T47D (cell line): Measurements from ENCODE around the gene HOXC6.
A peak's percentile ranks its signal among the peaks of the same experiment; 100 is the strongest.

Experiments
- DNase-seq, 2 experiments: peaks; one replicate each; pipeline versions ENCODE4 v3.0.0 to v3.0.0-alpha.2; 2011 to 2012; ENCODE audit warnings: low read depth in 1 of 2, low spot score in 1 of 2
- JUND ChIP-seq: IDR thresholded peaks from 2 replicates; pipeline ENCODE4 v1.6.1; 2012; ENCODE audit warnings: low read depth
- in situ Hi-C: cut with HindIII; loops from 2 replicates; pipeline ENCODE4 v1.10.0; 2016; ENCODE audit warnings: low sequenced_read_pairs, low pct_unique_long_range_greater_than_20kb

Gene HOXC6

GRCh38 chr12:54001283-54002187 is 26.7 kb upstream of the HOXC6 start:
- no peak for TF ChIP-seq JUND
- DNase-seq = no peak
- in situ Hi-C loops = loop anchor here (25.0 kb wide), 1 partner anchor 186 kb away; the partner anchor contains the start of gene SMUG1

DNA sequence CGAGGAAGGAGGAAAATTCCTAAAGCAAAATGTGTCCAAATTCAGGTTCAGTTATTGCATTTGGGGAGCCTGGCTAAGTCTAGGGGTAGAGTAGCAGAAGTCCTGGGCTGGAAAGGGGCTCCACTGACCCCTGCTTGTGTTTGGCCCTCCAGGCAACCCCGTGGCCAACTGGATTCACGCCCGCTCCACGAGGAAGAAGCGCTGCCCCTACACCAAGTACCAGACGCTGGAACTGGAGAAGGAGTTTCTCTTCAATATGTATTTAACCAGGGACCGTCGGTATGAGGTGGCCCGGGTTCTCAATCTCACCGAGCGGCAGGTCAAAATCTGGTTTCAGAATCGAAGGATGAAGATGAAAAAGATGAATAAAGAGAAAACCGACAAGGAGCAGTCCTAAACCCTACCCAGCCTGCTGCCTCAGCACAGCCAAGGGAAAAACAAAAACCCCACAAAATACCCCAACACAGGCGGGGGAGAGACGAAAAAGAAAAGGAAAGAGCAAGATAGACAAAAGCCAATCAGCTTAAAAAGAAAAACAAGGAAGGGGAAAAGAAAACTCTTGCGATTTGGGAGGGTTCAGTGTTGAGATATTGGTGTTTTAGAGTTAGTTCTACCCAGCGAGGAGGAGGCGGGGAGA is 25.8 kb upstream of the HOXC6 start:
- no peak for DNase-seq
- no peak for TF ChIP-seq JUND
- in situ Hi-C loops = loop anchor here (25.0 kb wide), 1 partner anchor 185 kb away; the partner anchor contains the start of gene SMUG1

DNA sequence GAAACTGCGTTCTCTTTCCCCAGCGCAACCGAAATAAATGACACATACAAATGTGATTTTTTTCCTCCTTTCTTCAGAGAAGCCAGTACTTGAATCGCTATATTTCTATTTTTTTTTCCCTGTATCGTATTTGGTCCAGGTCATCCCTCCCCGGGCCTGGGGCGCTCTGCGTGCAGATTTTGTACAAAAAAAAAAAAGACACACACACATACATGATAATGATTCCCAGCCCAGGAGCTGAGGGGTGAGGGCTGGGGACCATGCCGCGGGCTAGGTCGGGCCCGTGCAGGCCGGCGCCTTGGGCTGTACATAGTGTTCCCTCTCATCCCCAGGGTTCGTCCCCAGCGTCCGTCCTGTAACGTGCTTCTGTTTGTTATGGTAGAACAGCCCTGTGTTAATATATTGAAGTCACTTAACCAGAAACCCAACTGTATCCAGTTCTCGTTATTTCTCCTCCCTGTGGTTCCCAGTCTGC is 25.3 kb upstream of the HOXC6 start:
- TF ChIP-seq JUND = no peak
- in situ Hi-C loops = loop anchor here (25.0 kb wide), 1 partner anchor 184 kb away; the partner anchor contains the start of gene SMUG1
- DNase-seq = no peak

GRCh38 chr12:54003625-54004024 is 24.6 kb upstream of the HOXC6 start:
- in situ Hi-C loops = loop anchor here (25.0 kb wide), 1 partner anchor 184 kb away; the partner anchor contains the start of gene SMUG1
- TF ChIP-seq JUND = no peak

GRCh38 chr12:54004063-54004840 is 24.0 kb upstream of the HOXC6 start:
- DNase-seq = no peak
- in situ Hi-C loops = loop anchor here (25.0 kb wide), 1 partner anchor 183 kb away; the partner anchor contains the start of gene SMUG1
- no peak for TF ChIP-seq JUND

More at GRCh38 chr12:54003625-54004024, 24.6 kb upstream of the HOXC6 start:
- DNase-seq = no peak

DNA sequence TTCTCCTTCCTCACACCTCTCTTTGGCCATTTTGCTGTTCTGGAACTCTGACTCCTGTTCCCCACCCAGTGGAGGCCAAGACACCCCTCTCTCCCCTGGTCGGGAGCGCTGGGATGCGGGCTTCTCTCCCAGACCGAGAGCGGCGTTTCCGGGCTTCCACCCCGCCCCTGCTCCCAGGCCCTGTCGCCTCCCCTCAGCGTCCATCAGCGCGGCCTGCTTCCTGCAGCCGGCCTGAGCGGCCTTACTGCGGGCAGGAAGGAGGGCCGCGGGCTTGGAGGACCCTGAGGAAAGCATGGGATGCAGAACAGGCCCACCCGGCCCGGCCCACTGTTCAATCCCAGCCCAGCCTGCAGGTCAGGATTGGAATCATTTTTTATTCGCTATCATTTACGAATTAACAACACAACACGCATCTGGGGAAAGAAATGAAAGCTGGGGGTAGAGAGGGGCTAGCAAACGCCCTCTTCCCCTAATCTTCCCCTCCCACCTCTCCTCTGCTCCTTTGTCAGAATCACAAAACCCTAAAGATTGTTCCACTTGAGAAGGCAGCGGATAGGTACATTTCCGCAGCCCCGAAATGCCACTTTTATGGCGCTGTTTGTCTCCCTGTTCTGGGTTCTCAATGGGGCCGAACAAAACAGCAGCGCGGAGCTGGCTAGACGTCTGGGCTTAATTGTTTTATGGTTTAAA is 23.3 kb upstream of the HOXC6 start:
- no peak for DNase-seq
- in situ Hi-C loops = loop anchor here (25.0 kb wide), 1 partner anchor 182 kb away; the partner anchor contains the start of gene SMUG1
- TF ChIP-seq JUND = no peak

DNA sequence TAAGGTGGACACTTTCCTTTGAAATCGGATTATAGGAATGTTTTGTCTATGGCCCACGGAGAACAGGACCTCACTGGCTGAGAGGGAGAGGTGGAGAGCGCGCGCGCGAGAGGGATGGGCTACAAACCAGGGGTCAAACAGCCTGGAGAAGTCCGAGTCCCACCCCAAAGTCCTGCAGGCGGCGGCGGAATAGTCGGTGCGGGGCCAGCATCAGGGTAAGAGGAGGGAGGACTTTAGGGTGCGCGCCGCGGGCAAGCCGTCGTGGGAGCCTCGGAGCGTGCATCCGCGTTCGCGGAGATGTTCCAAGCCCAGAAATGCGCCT is 22.7 kb upstream of the HOXC6 start:
- DNase-seq = no peak
- TF ChIP-seq JUND = no peak
- in situ Hi-C loops = loop anchor here (25.0 kb wide), 1 partner anchor 182 kb away; the partner anchor contains the start of gene SMUG1

DNA sequence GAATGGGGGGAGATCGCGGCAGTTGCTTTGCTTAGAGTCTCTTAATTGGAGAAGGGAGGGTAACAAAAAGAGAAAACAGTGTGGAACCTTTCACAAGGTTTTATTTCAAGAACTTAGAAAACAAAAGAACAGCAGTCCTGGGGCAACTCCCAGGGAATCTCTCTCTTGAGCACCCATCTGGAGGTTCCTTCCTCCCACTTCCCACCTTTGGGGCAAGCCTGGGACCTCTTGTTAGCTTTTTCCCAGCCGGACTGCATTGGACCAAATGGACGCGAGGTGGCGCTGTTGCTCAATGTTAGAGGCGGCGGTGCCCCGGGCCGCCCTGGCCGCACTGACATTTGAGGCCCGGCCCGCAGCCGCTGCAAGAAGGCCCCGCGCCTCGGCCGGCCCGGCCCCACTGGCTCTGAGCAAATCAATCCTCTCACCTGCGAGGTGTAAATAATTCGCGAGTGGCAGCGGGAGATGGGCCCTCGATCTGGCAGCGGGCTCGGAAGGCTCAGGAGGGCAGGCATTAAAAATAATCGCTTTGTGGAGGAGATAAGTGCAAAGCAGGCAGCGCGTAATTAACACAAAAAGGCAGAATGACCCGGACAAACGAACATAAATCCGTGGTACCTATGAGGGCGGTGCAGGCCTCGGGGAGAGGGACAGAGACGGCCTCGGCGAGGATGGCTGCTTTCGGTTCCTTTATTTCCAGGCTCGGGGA is 22.2 kb upstream of the HOXC6 start:
- TF ChIP-seq JUND = no peak
- in situ Hi-C loops = loop anchor here (25.0 kb wide), 1 partner anchor 181 kb away; the partner anchor contains the start of gene SMUG1
- peak; percentile 91 to 99 for DNase-seq

- DNase-seq = no peak
- no peak for TF ChIP-seq JUND
- in situ Hi-C loops = loop anchor here (25.0 kb wide), 1 partner anchor 181 kb away; the partner anchor contains the start of gene SMUG1
Measured at GRCh38 chr12:54006559-54007220, 21.6 kb upstream of the HOXC6 start.

- in situ Hi-C loops = loop anchor here (25.0 kb wide), 1 partner anchor 180 kb away; the partner anchor contains the start of gene SMUG1
- no peak for TF ChIP-seq JUND
- DNase-seq = no peak
Measured at GRCh38 chr12:54007538-54008259, 20.5 kb upstream of the HOXC6 start.
